ENCODE results near the gene SYCN. TPM values are rescaled to one million over a fixed set of nuclear protein-coding genes. Genes with fewer than 3 reads are reported as not detected.

Gene SYCN
- total and polyA plus RNA-seq, 2 donors (not counting 3 experiments of a cell fraction or from before 2014, with no cell fraction given), result not detected

- H3K36me3 ChIP-seq (ENCODE audit: control insufficient read depth in 2 of 2, extremely low read depth in 1 of 2, insufficient read depth in 2 of 2, low read length in 2 of 2), result peaks cover 3 to 12% of the 10 kb centered on the region in 2 experiments
- no peaks in the 10 kb centered on the region for H4K20me1 ChIP-seq (replicated peaks; ENCODE audit: control insufficient read depth, extremely low read depth, insufficient read depth, low read length)
- dilution Hi-C loops (cut with MboI; ENCODE audit: extremely low pct_ligation_motif_present, low sequenced_read_pairs), result no loop called here
- H3K9ac ChIP-seq (replicated peaks; ENCODE audit: extremely low read depth, insufficient read depth, low read length), result no peak overlapping the region
- H3K9me1 ChIP-seq (replicated peaks; ENCODE audit: control insufficient read depth, extremely low read depth, insufficient read depth, low read length), result no peaks in the 10 kb centered on the region
- intact Hi-C loops (cut with micrococcal nuclease), result no loop called here
- DNase-seq (ENCODE audit: low read depth, low spot score) (no peak), FAIRE-seq (no peak)
- no TSS peak for BruUV-seq (replicated peaks)
- H3K27ac ChIP-seq (ENCODE audit: insufficient read depth, low read depth, low read length), result no peak overlapping the region
- no peak overlapping the region for H3K4me3 ChIP-seq (replicated peaks in 1 of 3; ENCODE audit: insufficient read depth in 1 of 3, low read depth in 1 of 3, low read length in 3 of 3)
- no peaks in the 10 kb centered on the region for H3K79me2 ChIP-seq (ENCODE audit: control insufficient read depth, insufficient read depth, low read length)
- no peak for TF ChIP-seq EZH2 (IDR thresholded peaks at IDR 0.05; ENCODE audit: borderline replicate concordance, low read depth, low read length, severe bottlenecking)
- TF ChIP-seq POLR2AphosphoS5 (IDR thresholded peaks at IDR 0.05; ENCODE audit: insufficient read depth, low read depth, low read length), result no peak
- TF ChIP-seq, protein P1, sequence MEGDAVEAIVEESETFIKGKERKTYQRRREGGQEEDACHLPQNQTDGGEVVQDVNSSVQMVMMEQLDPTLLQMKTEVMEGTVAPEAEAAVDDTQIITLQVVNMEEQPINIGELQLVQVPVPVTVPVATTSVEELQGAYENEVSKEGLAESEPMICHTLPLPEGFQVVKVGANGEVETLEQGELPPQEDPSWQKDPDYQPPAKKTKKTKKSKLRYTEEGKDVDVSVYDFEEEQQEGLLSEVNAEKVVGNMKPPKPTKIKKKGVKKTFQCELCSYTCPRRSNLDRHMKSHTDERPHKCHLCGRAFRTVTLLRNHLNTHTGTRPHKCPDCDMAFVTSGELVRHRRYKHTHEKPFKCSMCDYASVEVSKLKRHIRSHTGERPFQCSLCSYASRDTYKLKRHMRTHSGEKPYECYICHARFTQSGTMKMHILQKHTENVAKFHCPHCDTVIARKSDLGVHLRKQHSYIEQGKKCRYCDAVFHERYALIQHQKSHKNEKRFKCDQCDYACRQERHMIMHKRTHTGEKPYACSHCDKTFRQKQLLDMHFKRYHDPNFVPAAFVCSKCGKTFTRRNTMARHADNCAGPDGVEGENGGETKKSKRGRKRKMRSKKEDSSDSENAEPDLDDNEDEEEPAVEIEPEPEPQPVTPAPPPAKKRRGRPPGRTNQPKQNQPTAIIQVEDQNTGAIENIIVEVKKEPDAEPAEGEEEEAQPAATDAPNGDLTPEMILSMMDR (IDR thresholded peaks at IDR 0.05; ENCODE audit: extremely low read depth in 1 of 2, insufficient read depth in 1 of 2, low read depth in 1 of 2, low read length in 2 of 2), result no peak
- no peak for TF ChIP-seq FOS (IDR thresholded peaks at IDR 0.05; ENCODE audit: borderline replicate concordance, insufficient read depth, low read length)
- TF ChIP-seq JUN (IDR thresholded peaks at IDR 0.05; ENCODE audit: borderline replicate concordance, insufficient read depth, insufficient read length, low read depth), result no peak
- no peak for TF ChIP-seq POLR2A (IDR thresholded peaks at IDR 0.05; ENCODE audit: low read depth, low read length)
- TF ChIP-seq, protein P2, sequence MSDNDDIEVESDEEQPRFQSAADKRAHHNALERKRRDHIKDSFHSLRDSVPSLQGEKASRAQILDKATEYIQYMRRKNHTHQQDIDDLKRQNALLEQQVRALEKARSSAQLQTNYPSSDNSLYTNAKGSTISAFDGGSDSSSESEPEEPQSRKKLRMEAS (IDR thresholded peaks at IDR 0.05; ENCODE audit: insufficient read depth, insufficient read length), result no peak
- no peak for TF ChIP-seq MYC (IDR thresholded peaks at IDR 0.05; ENCODE audit: low read depth, low read length)
- no peak for TF ChIP-seq GATA2 (IDR thresholded peaks at IDR 0.05; ENCODE audit: insufficient read depth, insufficient read length, low read depth, low read length)
- no peak overlapping the region for H2AFZ ChIP-seq (ENCODE audit: low read depth, low read length)
- ChIA-PET CTCF (interaction anchor here (1.0 kb wide), 1 partner anchor 59 kb away, joined by 5 read pairs; no protein-coding TSS in a partner anchor), POLR2A (no interaction called here)
- H3K9me3 ChIP-seq (replicated peaks; ENCODE audit: control insufficient read depth, insufficient read depth, low read length), result no peaks in the 10 kb centered on the region
- peaks cover 5% of the 10 kb centered on the region for H3K4me1 ChIP-seq (ENCODE audit: control insufficient read depth, extremely low read depth, insufficient read depth, low read length)
- H3K4me2 ChIP-seq (ENCODE audit: insufficient read depth, low read length), result no peak overlapping the region
- H3K27me3 ChIP-seq (ENCODE audit: control insufficient read depth in 2 of 2, insufficient read depth in 2 of 2, low read length in 2 of 2), result no peaks in the 10 kb centered on the region
Observed at GRCh38 chr19:39181500-39182173, 22.4 kb downstream of the SYCN start.
